ENCODE data around the gene PANK2.

The PANK2 gene

DNA sequence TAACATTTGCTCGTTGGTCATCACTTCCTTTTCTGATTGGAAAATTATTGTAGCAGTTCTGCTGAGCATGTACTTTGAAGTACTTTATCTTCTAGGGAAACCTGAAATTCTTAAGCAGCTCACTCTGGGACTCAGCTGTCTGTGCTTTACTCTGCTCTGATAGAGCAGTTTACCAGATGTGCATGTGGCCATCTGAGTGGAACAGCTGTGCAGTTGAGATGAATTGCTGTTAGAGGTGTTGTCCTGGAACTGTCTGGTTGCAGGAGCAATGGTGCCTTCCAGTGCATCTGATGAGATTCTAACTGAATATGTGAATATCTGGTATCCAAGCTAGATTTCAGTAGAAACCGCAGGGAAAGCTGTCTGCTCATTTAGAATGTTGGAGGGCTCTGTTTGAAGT, 27.2 kb downstream of the PANK2 start:
- Histone ChIP-seq H3K79me2 (ENCODE audit: insufficient read depth, low read length) (peaks cover 40% of the 10 kb centered on the region; the same call in 1 of the 2 replicates), H3K4me1 (ENCODE audit: insufficient read depth, low read length, severe bottlenecking) (peaks cover 6% of the 10 kb centered on the region), H3F3A (ENCODE audit: insufficient read depth, low read length) (no peaks in the 10 kb centered on the region), H3K36me3 (ENCODE audit: insufficient read depth, low read length) (peaks cover 85% of the 10 kb centered on the region), H4K20me1 (ENCODE audit: insufficient read depth, low read length) (0 out of 2 replicates have a peak, but pooled peaks cover 3% of the 10 kb centered on the region), H3K9me2 (ENCODE audit: low read depth, low read length) (no peaks in the 10 kb centered on the region), H2AFZ (ENCODE audit: low read length) (no peak overlapping the region), H3K9ac (ENCODE audit: low read length) (no peak overlapping the region), H3K4me2 (ENCODE audit: low read length) (no peak overlapping the region), H3K9me3 (ENCODE audit: low read length) (no peaks in the 10 kb centered on the region), H3K27ac (ENCODE audit: low read depth, low read length, poor library complexity, severe bottlenecking) (no peak overlapping the region), H3K27me3 (ENCODE audit: insufficient read depth, low read length) (no peaks in the 10 kb centered on the region), H3K4me3 (ENCODE audit: low read depth, low read length, poor library complexity, severe bottlenecking) (no peak overlapping the region)
- TF ChIP-seq, protein P1, sequence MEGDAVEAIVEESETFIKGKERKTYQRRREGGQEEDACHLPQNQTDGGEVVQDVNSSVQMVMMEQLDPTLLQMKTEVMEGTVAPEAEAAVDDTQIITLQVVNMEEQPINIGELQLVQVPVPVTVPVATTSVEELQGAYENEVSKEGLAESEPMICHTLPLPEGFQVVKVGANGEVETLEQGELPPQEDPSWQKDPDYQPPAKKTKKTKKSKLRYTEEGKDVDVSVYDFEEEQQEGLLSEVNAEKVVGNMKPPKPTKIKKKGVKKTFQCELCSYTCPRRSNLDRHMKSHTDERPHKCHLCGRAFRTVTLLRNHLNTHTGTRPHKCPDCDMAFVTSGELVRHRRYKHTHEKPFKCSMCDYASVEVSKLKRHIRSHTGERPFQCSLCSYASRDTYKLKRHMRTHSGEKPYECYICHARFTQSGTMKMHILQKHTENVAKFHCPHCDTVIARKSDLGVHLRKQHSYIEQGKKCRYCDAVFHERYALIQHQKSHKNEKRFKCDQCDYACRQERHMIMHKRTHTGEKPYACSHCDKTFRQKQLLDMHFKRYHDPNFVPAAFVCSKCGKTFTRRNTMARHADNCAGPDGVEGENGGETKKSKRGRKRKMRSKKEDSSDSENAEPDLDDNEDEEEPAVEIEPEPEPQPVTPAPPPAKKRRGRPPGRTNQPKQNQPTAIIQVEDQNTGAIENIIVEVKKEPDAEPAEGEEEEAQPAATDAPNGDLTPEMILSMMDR (IDR thresholded peaks at IDR 0.05; ENCODE audit: low read length) = no peak
- TF ChIP-seq EZH2 (IDR thresholded peaks at IDR 0.05; ENCODE audit: borderline replicate concordance, low read length) = no peak

DNA sequence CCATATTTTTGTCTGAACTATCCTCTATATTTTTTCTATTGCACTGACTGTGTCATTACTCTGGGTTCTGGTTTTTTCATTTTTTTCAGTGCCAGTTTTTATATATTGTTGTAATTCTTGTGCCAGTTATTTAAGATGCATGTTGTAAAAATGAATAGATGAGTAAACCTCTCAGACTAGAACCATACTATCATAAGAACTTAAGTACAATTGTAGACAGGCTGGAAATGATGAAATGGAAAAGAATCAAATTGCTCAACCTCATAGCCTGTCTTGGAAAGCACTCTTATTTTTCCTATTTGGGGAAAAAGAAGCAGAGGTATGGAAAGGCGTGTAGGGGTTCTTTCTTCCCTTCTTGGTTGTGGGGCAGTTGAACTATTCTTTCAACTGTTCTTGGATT, 30.2 kb downstream of the PANK2 start:
- no peak overlapping the region for H2AFZ ChIP-seq (ENCODE audit: low read length)
- H3K27me3 ChIP-seq (ENCODE audit: insufficient read depth, low read length) = no peaks in the 10 kb centered on the region
- no peak overlapping the region for H3K9ac ChIP-seq (ENCODE audit: low read length)
- no peak overlapping the region for H3K4me3 ChIP-seq (ENCODE audit: low read depth, low read length, poor library complexity, severe bottlenecking)
- peaks cover 30% of the 10 kb centered on the region; the same call in 1 of the 2 replicates for H3K79me2 ChIP-seq (ENCODE audit: insufficient read depth, low read length)
- H3K4me2 ChIP-seq (ENCODE audit: low read length) = no peak overlapping the region
- peaks cover 6% of the 10 kb centered on the region for H3K4me1 ChIP-seq (ENCODE audit: insufficient read depth, low read length, severe bottlenecking)
- H3K9me2 ChIP-seq (ENCODE audit: low read depth, low read length) = no peaks in the 10 kb centered on the region
- peaks cover 87% of the 10 kb centered on the region for H3K36me3 ChIP-seq (ENCODE audit: insufficient read depth, low read length)
- no peaks in the 10 kb centered on the region for H3K9me3 ChIP-seq (ENCODE audit: low read length)
- H3F3A ChIP-seq (ENCODE audit: insufficient read depth, low read length) = no peaks in the 10 kb centered on the region
- no peak for TF ChIP-seq EZH2 (IDR thresholded peaks at IDR 0.05; ENCODE audit: borderline replicate concordance, low read length)
- TF ChIP-seq, protein P1 (IDR thresholded peaks at IDR 0.05; ENCODE audit: low read length) = no peak
- H4K20me1 ChIP-seq (ENCODE audit: insufficient read depth, low read length) = 0 out of 2 replicates have a peak, but pooled peaks cover 3% of the 10 kb centered on the region
- no peak overlapping the region for H3K27ac ChIP-seq (ENCODE audit: low read depth, low read length, poor library complexity, severe bottlenecking)

DNA sequence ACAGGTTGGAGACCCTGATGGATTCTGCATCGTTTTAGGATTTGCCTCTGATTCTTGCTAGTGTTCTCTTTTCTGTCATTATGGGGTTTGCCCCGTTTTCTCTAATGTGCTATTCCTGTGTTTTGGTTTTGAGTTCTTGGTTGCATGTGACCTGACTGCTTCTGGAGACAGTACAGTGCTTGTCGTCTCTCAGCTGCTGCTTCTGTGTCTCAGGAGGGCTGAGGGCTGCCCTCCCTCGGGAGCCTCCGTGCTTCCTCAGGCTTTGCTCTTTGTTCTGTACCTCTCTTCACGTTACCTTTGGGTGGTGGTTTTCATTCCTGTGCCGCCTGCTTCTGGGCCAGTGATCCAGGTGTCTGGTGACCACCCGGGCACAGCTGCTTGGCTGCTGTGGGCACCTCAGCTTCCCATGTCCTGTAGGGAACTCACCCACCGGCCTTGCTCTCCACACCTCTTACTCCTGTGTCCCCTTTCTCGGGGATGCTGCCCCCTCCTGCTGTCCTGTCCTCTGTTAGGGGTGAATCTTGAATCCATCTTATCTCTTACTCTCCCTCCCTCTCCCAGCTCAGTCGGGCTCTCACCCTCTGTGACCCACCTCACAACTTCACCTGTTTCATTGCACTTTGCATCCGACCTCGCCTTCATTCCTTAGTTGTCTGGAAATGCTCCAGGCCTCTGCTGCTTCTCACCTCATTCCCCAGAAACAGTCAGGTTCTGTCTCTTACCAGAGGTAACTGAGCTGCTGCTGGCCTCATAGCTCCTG, 33.2 kb downstream of the PANK2 start:
- Histone ChIP-seq H3K36me3 (ENCODE audit: insufficient read depth, low read length) (peaks cover 71% of the 10 kb centered on the region), H3K4me3 (ENCODE audit: low read depth, low read length, poor library complexity, severe bottlenecking) (no peak overlapping the region), H3F3A (ENCODE audit: insufficient read depth, low read length) (0 out of 2 replicates have a peak, but pooled peaks cover 2% of the 10 kb centered on the region), H3K4me1 (ENCODE audit: insufficient read depth, low read length, severe bottlenecking) (peaks cover 30% of the 10 kb centered on the region), H3K27ac (ENCODE audit: low read depth, low read length, poor library complexity, severe bottlenecking) (no peak overlapping the region), H3K9ac (ENCODE audit: low read length) (no peak overlapping the region), H3K79me2 (ENCODE audit: insufficient read depth, low read length) (peaks cover 10% of the 10 kb centered on the region; the same call in 1 of the 2 replicates), H2AFZ (ENCODE audit: low read length) (no peak overlapping the region), H3K27me3 (ENCODE audit: insufficient read depth, low read length) (no peaks in the 10 kb centered on the region), H3K9me3 (ENCODE audit: low read length) (no peaks in the 10 kb centered on the region), H3K9me2 (ENCODE audit: low read depth, low read length) (no peaks in the 10 kb centered on the region), H3K4me2 (ENCODE audit: low read length) (no peak overlapping the region), H4K20me1 (ENCODE audit: insufficient read depth, low read length) (no peaks in the 10 kb centered on the region)
- TF ChIP-seq, protein P1 (IDR thresholded peaks at IDR 0.05; ENCODE audit: low read length) = no peak
- no peak for TF ChIP-seq EZH2 (IDR thresholded peaks at IDR 0.05; ENCODE audit: borderline replicate concordance, low read length)
